ENCODE measurements around the gene PNCK. TPM values are rescaled to one million over a fixed set of nuclear protein-coding genes. Genes with fewer than 3 reads are reported as not detected.

Gene PNCK
- total and polyA plus RNA-seq, 4 donors, result 0.44 to 0.77 (median 0.67) TPM

DNA sequence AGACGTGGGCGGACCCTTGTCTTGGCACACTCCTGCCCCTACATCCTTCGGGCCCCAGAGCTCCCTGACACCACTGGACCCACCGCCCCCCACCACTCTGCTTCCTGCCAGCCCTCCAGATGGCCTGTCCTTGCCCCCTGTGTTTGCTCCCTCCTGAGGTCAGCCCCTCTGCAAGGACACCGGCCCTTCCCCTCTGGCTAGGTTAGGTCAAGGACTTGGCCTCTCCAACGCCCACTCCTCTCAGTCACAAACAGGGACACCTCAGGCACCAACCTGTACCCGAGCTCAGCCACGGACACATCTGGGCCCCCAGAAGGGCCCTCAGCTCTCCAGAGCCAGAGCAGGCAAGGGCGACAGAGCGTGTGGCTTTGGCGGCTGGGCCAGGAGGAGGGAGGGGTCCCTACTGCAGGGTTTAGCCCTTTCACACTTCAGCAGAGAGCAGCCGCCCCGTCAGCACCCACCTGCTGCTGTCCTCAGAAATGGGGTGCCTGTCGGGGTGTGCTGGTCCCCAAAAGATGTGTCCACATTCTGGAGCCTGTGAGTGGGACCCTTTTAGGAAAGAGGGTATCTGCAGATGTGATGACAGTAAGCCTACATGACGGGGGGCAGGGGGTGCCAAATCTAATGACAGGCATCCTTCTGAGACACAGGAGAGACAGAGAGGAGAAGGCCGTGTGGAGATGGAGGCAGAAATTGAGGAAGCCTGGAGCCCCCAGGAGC is 50.1 kb downstream of the PNCK start:
- Histone ChIP-seq H3K27me3 (ENCODE audit: control insufficient read depth in 3 of 3, insufficient read depth in 3 of 3, low read length in 2 of 3) (no peaks in the 10 kb centered on the region), H3K36me3 (ENCODE audit: control insufficient read depth in 4 of 4, insufficient read depth in 4 of 4, low read length in 4 of 4) (no peaks in the 10 kb centered on the region), H3K9ac (ENCODE audit: insufficient read depth in 1 of 2, low read length in 2 of 2) (no peak overlapping the region), H3K9me3 (ENCODE audit: control insufficient read depth in 4 of 4, insufficient read depth in 3 of 4, low read length in 3 of 4) (no peaks in the 10 kb centered on the region), H3K4me1 (ENCODE audit: control insufficient read depth in 5 of 5, insufficient read depth in 5 of 5, low read length in 5 of 5) (peaks cover 0 to 7% (median 0%) of the 10 kb centered on the region in 5 donors), H3K27ac (ENCODE audit: low read depth in 1 of 2, low read length in 1 of 2) (no peak overlapping the region), H3K4me3 (no peak overlapping the region)
- WGBS, 2 donors, result 77 to 81% methylated on average over 15 to 16 of the region's 16 CpGs
- TF ChIP-seq, protein P1, sequence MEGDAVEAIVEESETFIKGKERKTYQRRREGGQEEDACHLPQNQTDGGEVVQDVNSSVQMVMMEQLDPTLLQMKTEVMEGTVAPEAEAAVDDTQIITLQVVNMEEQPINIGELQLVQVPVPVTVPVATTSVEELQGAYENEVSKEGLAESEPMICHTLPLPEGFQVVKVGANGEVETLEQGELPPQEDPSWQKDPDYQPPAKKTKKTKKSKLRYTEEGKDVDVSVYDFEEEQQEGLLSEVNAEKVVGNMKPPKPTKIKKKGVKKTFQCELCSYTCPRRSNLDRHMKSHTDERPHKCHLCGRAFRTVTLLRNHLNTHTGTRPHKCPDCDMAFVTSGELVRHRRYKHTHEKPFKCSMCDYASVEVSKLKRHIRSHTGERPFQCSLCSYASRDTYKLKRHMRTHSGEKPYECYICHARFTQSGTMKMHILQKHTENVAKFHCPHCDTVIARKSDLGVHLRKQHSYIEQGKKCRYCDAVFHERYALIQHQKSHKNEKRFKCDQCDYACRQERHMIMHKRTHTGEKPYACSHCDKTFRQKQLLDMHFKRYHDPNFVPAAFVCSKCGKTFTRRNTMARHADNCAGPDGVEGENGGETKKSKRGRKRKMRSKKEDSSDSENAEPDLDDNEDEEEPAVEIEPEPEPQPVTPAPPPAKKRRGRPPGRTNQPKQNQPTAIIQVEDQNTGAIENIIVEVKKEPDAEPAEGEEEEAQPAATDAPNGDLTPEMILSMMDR (IDR thresholded peaks at IDR 0.05; ENCODE audit: control extremely low read depth, extremely low read depth), result no peak
- peak in 1 of 3 donors; percentile 10 for DNase-seq
- ATAC-seq (ENCODE audit: insufficient read depth, low FRiP score), result no peak

DNA sequence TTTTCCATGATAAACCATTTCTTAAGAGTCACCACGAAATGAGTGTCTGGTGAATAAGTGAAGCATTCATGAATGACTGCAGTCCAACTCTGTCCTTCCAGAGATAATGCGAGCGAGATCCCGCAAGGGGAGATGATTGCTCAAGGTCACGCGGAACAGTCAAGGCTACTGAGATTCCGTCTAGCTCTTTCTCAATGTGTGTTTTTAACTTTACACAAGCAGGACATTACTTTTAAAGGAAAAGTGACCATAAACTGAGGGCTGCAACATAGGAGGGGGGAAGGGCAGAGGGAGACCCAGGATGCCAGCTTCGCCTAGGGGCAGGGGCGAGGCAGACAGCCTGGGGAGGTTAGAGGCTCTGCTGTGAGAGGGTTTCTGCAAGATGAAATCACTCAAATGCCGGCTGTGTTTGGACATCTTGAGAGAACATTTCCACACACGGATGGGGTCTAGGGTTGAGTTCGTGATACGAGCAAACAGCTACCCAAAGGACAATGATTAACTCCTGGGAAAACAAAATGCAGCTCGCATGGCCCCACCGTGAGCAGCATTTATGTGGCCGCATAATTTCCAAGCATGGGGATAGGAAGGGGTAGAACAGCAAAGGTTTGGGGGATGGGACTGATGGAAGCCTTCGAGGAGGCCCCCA is 50.8 kb downstream of the PNCK start:
- DNase-seq (peak in 2 of 3 donors; percentile 14 to 31), ATAC-seq (ENCODE audit: insufficient read depth, low FRiP score) (no peak)
- H3K27me3 ChIP-seq (ENCODE audit: control insufficient read depth in 3 of 3, insufficient read depth in 3 of 3, low read length in 2 of 3), result no peaks in the 10 kb centered on the region
- 64 to 65% methylated on average over 16 to 17 of the region's 17 CpGs for whole genome bisulfite sequencing, 2 donors
- no peak overlapping the region for H3K9ac ChIP-seq (ENCODE audit: insufficient read depth in 1 of 2, low read length in 2 of 2)
- no peaks in the 10 kb centered on the region for H3K36me3 ChIP-seq (ENCODE audit: control insufficient read depth in 4 of 4, insufficient read depth in 4 of 4, low read length in 4 of 4)
- H3K4me1 ChIP-seq (ENCODE audit: control insufficient read depth in 5 of 5, insufficient read depth in 5 of 5, low read length in 5 of 5), result peaks cover 0 to 7% (median 0%) of the 10 kb centered on the region in 5 donors
- H3K4me3 ChIP-seq, result no peak overlapping the region
- H3K9me3 ChIP-seq (ENCODE audit: control insufficient read depth in 4 of 4, insufficient read depth in 3 of 4, low read length in 3 of 4), result no peaks in the 10 kb centered on the region
- TF ChIP-seq, protein P1 (IDR thresholded peaks at IDR 0.05; ENCODE audit: control extremely low read depth, extremely low read depth), result no peak
- H3K27ac ChIP-seq (ENCODE audit: low read depth in 1 of 2, low read length in 1 of 2), result no peak overlapping the region

- H3K4me1 ChIP-seq (ENCODE audit: control insufficient read depth in 5 of 5, insufficient read depth in 5 of 5, low read length in 5 of 5), result peaks cover 0 to 2% (median 0%) of the 10 kb centered on the region in 5 donors
- H3K9ac ChIP-seq (ENCODE audit: insufficient read depth in 1 of 2, low read length in 2 of 2), result no peak overlapping the region
- 89 to 93% methylated on average over 27 of the region's 27 CpGs for WGBS, 2 donors
- H3K27ac ChIP-seq (ENCODE audit: low read depth in 1 of 2, low read length in 1 of 2), result no peak overlapping the region
- DNase-seq (no peak), ATAC-seq (ENCODE audit: insufficient read depth, low FRiP score) (no peak)
- H3K4me3 ChIP-seq, result no peak overlapping the region
- peaks cover 0 to 1% (median 0%) of the 10 kb centered on the region in 4 donors for H3K9me3 ChIP-seq (ENCODE audit: control insufficient read depth in 4 of 4, insufficient read depth in 3 of 4, low read length in 3 of 4)
- TF ChIP-seq, protein P1 (IDR thresholded peaks at IDR 0.05; ENCODE audit: control extremely low read depth, extremely low read depth), result no peak
- no peaks in the 10 kb centered on the region for H3K36me3 ChIP-seq (ENCODE audit: control insufficient read depth in 4 of 4, insufficient read depth in 4 of 4, low read length in 4 of 4)
- H3K27me3 ChIP-seq (ENCODE audit: control insufficient read depth in 3 of 3, insufficient read depth in 3 of 3, low read length in 2 of 3), result no peaks in the 10 kb centered on the region
These were observed 51.5 kb downstream of the PNCK start for GRCh38 chrX:153621949-153622598.
